ENCODE measurements around the gene AKR1C2.
"Not testable (repeated sequence)": the region's sequence is repeated elsewhere in the genome, so short reads cannot be mapped to it uniquely, and the experiment has no call there.

AKR1C2 gene

DNA sequence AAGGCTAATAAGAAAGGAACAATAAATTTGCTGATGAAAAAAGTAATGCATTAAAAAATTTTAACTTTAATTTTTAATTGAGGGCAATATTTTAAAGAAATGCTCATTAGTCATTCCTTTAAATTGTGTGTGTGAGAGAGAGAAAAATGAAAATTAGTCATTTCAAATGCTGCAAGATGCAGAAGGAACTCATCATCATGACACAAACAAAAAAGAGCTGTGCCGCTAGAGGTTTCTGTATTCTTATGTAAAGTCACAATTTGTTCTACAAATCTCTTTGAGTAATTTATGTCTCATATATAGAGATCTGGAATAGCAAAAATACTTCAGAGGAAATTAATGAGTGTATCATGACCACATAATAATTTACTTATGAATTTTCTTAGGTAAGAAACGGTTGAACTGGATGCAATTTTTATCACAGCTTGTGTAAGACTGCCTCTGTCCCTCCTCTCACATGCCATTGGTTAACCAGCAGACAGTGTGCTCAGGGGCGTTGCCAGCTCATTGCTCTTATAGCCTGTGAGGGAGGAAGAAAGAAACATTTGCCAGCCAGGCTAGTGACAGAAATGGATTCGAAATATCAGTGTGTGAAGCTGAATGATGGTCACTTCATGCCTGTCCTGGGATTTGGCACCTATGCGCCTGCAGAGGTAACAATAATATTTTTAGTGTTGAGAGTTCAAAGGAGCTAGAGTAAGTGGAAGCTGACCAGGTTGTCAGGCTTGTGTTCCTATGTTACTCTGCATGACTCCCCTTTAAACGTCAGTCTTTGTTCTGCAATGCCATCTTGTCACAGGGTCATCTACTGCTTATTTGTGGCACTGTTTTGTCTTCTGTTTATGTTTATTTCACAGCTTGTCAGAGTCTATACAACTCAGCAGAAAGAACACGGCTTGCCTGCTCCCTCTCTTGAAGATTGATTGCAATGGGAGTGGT is 40.5 kb downstream of the AKR1C2 start, which contains the start of gene AKR1C1:
Gene AKR1C1 (plus strand): TSS at position 540 of the 939 bp plus-strand sequence. CDS start 30 bp downstream, at position 570.
- H3K4me3 ChIP-seq (ENCODE audit: low read length); H3K9me3 ChIP-seq (ENCODE audit: insufficient read depth, low read depth, low read length); H3K4me1 ChIP-seq (ENCODE audit: insufficient read depth, low read length); H3K9ac ChIP-seq (ENCODE audit: low read depth, low read length); H3K36me3 ChIP-seq (ENCODE audit: insufficient read depth, low read depth, low read length); H3K27me3 ChIP-seq (ENCODE audit: insufficient read depth, low read length); H3K27ac ChIP-seq (ENCODE audit: low read length): not testable (repeated sequence)

GRCh38 chr10:4962308-4962707 is 41.3 kb downstream of the AKR1C2 start:
- not testable (repeated sequence) for H3K36me3 ChIP-seq (ENCODE audit: insufficient read depth, low read depth, low read length)

GRCh38 chr10:4961558-4961957 is 42.1 kb downstream of the AKR1C2 start:
- not testable (repeated sequence) for H3K4me3 ChIP-seq (ENCODE audit: low read length); H3K27ac ChIP-seq (ENCODE audit: low read length); H3K9ac ChIP-seq (ENCODE audit: low read depth, low read length); H3K36me3 ChIP-seq (ENCODE audit: insufficient read depth, low read depth, low read length); H3K4me1 ChIP-seq (ENCODE audit: insufficient read depth, low read length); H3K27me3 ChIP-seq (ENCODE audit: insufficient read depth, low read length); H3K9me3 ChIP-seq (ENCODE audit: insufficient read depth, low read depth, low read length)

More at GRCh38 chr10:4962308-4962707, 41.3 kb downstream of the AKR1C2 start:
- not testable (repeated sequence) for H3K4me3 ChIP-seq (ENCODE audit: low read length); H3K27me3 ChIP-seq (ENCODE audit: insufficient read depth, low read length); H3K4me1 ChIP-seq (ENCODE audit: insufficient read depth, low read length); H3K9me3 ChIP-seq (ENCODE audit: insufficient read depth, low read depth, low read length); H3K27ac ChIP-seq (ENCODE audit: low read length); H3K9ac ChIP-seq (ENCODE audit: low read depth, low read length)

DNA sequence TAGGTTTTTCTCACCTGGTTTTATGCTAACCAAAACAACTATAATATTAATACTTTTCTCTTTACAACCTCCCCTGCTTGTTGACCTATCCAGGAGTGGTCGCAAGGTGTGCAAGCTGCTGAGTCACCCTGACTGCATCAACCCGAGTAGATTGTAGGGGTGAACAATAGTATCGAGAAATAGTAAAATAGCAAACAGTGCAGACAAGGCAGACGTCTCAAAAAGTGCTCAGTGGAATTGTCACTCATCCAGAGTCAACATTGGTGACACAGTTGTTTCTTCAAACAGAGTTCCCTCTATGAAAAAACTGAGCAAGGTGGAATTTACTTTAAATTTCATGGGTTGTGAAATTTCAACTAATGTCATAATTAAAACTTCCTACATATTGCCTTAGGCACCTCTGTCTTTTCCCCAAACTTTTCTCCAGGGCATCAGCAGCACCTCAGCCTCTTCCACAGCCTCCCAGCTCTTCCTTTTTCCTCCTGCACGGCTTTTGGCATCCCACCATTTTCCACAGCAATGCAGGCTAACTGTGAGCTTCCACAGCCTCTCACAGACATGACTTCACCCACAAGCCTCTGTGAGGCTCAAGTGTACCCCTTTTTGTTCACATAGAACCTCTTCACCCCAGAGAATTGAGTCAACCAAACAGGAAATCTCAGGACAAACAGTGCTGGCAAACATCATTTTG is 46.6 kb downstream of the AKR1C2 start:
- H3K9ac ChIP-seq (ENCODE audit: low read depth, low read length); H3K9me3 ChIP-seq (ENCODE audit: insufficient read depth, low read depth, low read length); H3K27ac ChIP-seq (ENCODE audit: low read length); H3K4me1 ChIP-seq (ENCODE audit: insufficient read depth, low read length); H3K27me3 ChIP-seq (ENCODE audit: insufficient read depth, low read length); H3K36me3 ChIP-seq (ENCODE audit: insufficient read depth, low read depth, low read length); H3K4me3 ChIP-seq (ENCODE audit: low read length): not testable (repeated sequence)

DNA sequence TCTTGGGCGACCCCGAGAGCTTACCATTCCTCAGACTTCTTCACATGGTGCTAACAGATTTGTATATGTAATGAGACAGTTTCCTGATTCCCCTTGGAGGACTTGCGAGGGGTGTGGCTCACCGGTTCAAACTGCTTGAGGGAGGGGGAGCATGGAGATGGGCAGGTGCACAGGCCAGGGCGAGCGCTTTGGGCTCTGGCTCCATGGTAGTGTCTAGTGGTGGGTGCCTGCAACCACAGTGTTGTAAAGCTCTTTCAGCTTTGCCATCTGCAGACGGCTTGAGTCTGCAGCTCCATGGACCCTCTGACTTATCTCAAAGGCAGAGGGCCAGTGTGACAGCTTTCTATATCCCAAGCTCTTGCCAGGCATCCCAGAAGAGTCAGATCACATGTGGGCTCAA is 47.6 kb downstream of the AKR1C2 start:
- not testable (repeated sequence) for H3K9me3 ChIP-seq (ENCODE audit: insufficient read depth, low read depth, low read length); H3K4me1 ChIP-seq (ENCODE audit: insufficient read depth, low read length); H3K27ac ChIP-seq (ENCODE audit: low read length); H3K27me3 ChIP-seq (ENCODE audit: insufficient read depth, low read length); H3K36me3 ChIP-seq (ENCODE audit: insufficient read depth, low read depth, low read length); H3K4me3 ChIP-seq (ENCODE audit: low read length); H3K9ac ChIP-seq (ENCODE audit: low read depth, low read length)

DNA sequence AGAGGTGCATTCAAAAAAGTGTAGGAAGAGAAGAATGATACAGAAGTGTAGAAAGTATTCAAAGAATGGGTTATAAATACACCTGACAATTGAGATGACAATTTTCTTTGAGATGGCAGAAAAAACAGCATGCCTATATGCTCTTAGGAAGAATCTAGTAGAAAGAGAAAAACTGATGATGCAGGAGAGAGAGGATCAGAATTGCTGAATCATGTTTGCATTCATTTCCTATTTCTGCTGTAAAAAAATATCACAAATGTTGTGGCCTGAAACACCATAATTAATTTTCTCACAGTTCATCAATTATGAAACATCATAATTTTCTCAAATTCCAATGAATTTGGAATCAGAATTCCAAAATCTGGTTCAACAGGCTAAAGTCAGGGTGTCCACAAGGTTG is 50.3 kb downstream of the AKR1C2 start:
- Histone ChIP-seq H3K36me3 (ENCODE audit: insufficient read depth, low read depth, low read length) (no peaks in the 10 kb centered on the region), H3K4me3 (ENCODE audit: low read length) (no peak overlapping the region), H3K27ac (ENCODE audit: low read length) (no peak overlapping the region), H3K9ac (ENCODE audit: low read depth, low read length) (no peak overlapping the region), H3K9me3 (ENCODE audit: insufficient read depth, low read depth, low read length) (no peaks in the 10 kb centered on the region), H3K4me1 (ENCODE audit: insufficient read depth, low read length) (no peaks in the 10 kb centered on the region), H3K27me3 (ENCODE audit: insufficient read depth, low read length) (no peaks in the 10 kb centered on the region)

DNA sequence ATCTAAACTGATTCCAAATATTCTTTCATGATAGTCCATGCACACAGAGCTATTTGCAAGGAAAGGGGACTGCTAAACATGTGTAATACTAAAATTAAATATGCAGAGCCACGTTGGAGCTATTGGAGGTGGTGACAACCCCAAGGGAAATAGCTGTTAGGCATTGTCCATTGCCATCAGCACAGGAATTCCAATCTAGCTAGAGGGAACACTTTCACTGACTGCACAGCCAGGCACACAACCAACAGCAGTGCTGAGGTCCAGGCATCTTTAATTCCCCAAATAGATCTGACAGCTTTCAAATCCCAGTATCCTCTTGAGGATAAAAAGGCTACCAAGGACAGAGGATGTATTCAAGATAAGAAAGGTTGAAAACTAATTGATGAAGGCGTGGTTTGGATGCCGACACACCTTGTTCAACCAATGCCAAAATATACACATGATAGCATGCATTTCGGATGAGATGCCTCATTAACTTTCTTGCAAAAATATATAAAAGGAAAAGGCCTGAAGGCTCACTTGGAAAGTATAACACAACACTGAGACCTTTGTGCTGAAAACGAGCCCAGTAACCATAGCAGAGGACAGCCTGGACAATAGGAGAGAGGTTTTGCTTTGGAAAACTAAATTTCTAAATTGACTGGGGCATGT is 52.0 kb downstream of the AKR1C2 start:
- not testable (repeated sequence) for H3K4me3 ChIP-seq (ENCODE audit: low read length); H3K9ac ChIP-seq (ENCODE audit: low read depth, low read length); H3K27ac ChIP-seq (ENCODE audit: low read length); H3K4me1 ChIP-seq (ENCODE audit: insufficient read depth, low read length); H3K27me3 ChIP-seq (ENCODE audit: insufficient read depth, low read length); H3K36me3 ChIP-seq (ENCODE audit: insufficient read depth, low read depth, low read length); H3K9me3 ChIP-seq (ENCODE audit: insufficient read depth, low read depth, low read length)

DNA sequence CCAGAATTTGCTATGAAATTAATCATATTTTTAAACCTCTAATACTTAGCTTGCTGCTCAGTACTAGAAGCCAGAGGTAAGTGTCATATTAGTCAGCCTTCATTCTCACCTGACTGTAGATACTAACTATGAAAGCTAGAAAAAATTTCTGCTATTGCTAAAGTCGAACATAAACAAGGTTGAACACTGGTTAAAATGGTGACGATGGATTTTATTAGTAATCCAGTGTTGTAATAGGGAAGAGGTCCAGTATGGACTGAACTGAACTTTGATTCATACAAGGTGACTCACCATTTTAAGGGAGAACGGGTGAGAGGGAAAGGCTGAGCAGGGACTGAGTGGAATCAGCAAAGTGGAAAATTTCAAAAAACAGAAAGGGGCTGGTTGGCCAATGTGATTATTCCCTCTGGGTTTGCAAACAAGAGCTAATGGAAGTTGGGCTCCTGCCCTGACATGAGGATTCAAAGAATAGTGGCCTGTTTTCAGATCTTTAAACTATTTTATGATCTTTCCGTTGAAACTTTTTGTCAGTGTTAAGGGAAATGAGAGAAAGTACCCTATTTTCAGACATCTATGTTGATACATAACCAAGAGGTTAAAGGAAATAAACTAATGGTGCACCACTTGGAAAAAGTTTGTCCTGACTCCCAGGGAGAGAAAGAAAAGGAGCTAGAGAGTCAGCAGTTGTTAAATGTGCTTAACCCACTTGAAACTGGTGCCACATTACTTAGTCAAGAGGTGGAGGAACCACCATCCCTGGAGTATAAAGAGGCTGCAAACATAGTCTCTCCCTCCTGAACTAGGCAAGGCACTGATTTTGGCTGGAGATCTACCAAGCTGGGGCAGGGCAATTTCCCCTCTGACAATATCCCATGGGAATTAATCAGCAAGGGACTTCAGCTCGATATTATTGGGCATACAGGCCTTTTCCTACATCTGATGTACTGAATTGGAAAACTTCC is 55.7 kb downstream of the AKR1C2 start:
- Histone ChIP-seq H3K27ac (ENCODE audit: low read length) (no peak overlapping the region), H3K27me3 (ENCODE audit: insufficient read depth, low read length) (no peaks in the 10 kb centered on the region; the same call in 1 of the 2 replicates), H3K4me1 (ENCODE audit: insufficient read depth, low read length) (peaks cover 26% of the 10 kb centered on the region), H3K4me3 (ENCODE audit: low read length) (no peak overlapping the region), H3K9me3 (ENCODE audit: insufficient read depth, low read depth, low read length) (no peaks in the 10 kb centered on the region), H3K9ac (ENCODE audit: low read depth, low read length) (no peak overlapping the region), H3K36me3 (ENCODE audit: insufficient read depth, low read depth, low read length) (no peaks in the 10 kb centered on the region)

- H3K27me3 ChIP-seq (ENCODE audit: insufficient read depth, low read length) = no peaks in the 10 kb centered on the region; the same call in 1 of the 2 replicates
- no peak overlapping the region for H3K4me3 ChIP-seq (ENCODE audit: low read length)
- H3K9ac ChIP-seq (ENCODE audit: low read depth, low read length) = no peak overlapping the region
- peaks cover 29% of the 10 kb centered on the region for H3K4me1 ChIP-seq (ENCODE audit: insufficient read depth, low read length)
- no peaks in the 10 kb centered on the region for H3K9me3 ChIP-seq (ENCODE audit: insufficient read depth, low read depth, low read length)
- H3K36me3 ChIP-seq (ENCODE audit: insufficient read depth, low read depth, low read length) = no peaks in the 10 kb centered on the region
- H3K27ac ChIP-seq (ENCODE audit: low read length) = no peak overlapping the region
Measured at GRCh38 chr10:4947039-4947634, 56.5 kb downstream of the AKR1C2 start.

DNA sequence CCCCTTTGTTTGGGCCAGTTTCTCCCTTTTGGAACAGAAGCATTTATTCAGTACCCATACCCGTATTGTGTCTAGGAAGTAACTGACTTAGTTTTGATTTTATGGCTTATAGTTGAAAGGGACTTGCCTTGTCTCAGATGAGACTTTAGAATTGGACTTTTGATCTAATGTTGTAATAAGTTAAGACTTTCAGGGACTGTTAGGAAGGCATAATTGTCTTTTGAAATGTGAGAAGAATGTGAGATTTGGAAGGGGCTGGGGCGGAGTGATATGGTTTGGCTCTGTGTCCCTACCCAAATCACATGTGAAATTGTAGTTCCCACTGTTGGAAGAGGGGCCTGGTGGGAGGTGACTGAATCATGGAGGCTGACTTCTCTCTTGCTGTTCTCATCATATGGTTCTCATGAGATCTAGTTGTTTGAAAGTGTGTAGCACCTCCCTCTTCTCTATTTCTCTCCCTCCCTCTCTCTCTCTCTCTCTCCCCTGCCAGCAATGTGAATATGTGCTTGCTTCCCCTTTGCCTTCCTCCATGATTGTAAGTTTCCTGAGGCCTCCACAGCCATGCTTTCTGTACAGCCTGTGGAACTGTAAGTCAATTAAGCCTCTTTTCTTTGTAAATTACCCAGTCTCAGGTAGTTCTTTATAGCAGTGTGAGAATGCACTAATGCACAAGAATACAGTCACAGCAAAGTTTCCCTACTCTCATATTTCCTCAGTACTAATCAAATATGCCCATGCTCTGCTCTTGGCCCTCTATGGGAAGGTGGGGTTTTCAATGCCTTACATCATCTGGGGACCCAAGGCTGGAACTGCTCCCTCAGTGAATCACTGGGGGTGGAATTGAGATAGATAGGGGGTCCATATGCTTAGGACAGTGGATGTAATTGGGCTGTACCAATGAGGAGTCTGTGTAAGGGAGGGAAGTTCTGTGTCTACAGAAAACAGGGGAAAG is 57.6 kb downstream of the AKR1C2 start:
- no peaks in the 10 kb centered on the region; the same call in 1 of the 2 replicates for H3K27me3 ChIP-seq (ENCODE audit: insufficient read depth, low read length)
- H3K27ac ChIP-seq (ENCODE audit: low read length) = no peak overlapping the region
- no peaks in the 10 kb centered on the region for H3K9me3 ChIP-seq (ENCODE audit: insufficient read depth, low read depth, low read length)
- no peak overlapping the region for H3K4me3 ChIP-seq (ENCODE audit: low read length)
- no peak overlapping the region for H3K9ac ChIP-seq (ENCODE audit: low read depth, low read length)
- peaks cover 29% of the 10 kb centered on the region for H3K4me1 ChIP-seq (ENCODE audit: insufficient read depth, low read length)
- H3K36me3 ChIP-seq (ENCODE audit: insufficient read depth, low read depth, low read length) = no peaks in the 10 kb centered on the region

All from iPS-20b (cell line).